Ishikawa (cell line): ENCODE data around the gene RAD52.

Source experiments
- CEBPB ChIP-seq: IDR thresholded peaks from 2 replicates; pipeline ENCODE4 v1.6.1; 2012
- CREB1 ChIP-seq: IDR thresholded peaks from 2 replicates; pipeline ENCODE4 v1.6.1; 2012; ENCODE audit warnings: low read depth
- EGR1 ChIP-seq: IDR thresholded peaks from 2 replicates; pipeline ENCODE4 v1.6.1; 2012
- EP300 ChIP-seq: IDR thresholded peaks from 2 replicates; pipeline ENCODE4 v1.6.1; 2012; ENCODE audit warnings: borderline replicate concordance
- FOXM1 ChIP-seq: IDR thresholded peaks from 2 replicates; pipeline ENCODE4 v1.6.1; 2012; ENCODE audit warnings: low read depth, borderline replicate concordance
- MAX ChIP-seq: IDR thresholded peaks from 2 replicates; pipeline ENCODE4 v1.6.1; 2012
- NFIC ChIP-seq: IDR thresholded peaks from 2 replicates; pipeline ENCODE4 v1.6.1; 2012
- RAD21 ChIP-seq: IDR thresholded peaks from 2 replicates; pipeline ENCODE4 v1.6.1; 2012; ENCODE audit warnings: low read depth
- REST ChIP-seq: IDR thresholded peaks from 2 replicates; pipeline ENCODE4 v1.6.1; 2012; ENCODE audit warnings: low read depth, mild to moderate bottlenecking
- TAF1 ChIP-seq: IDR thresholded peaks from 2 replicates; pipeline ENCODE4 v1.6.1; 2012; ENCODE audit warnings: low read depth, mild to moderate bottlenecking
- TCF12 ChIP-seq: IDR thresholded peaks from 2 replicates; pipeline ENCODE4 v1.6.1; 2012; ENCODE audit warnings: low read depth
- TEAD4 ChIP-seq: IDR thresholded peaks from 2 replicates; pipeline ENCODE4 v1.6.1; 2012
- USF1 ChIP-seq: IDR thresholded peaks from 2 replicates; pipeline ENCODE4 v1.6.1; 2012
- YY1 ChIP-seq: IDR thresholded peaks from 2 replicates; pipeline ENCODE4 v1.6.1; 2012; ENCODE audit warnings: low read depth
- ZBTB7A ChIP-seq: IDR thresholded peaks from 2 replicates; pipeline ENCODE4 v1.6.1; 2012; ENCODE audit warnings: low read depth

Gene RAD52

GRCh38 chr12:949453-950191, at the start of gene RAD52:
Gene RAD52 (minus strand): TSS chr12:949694. CDS start chr12:933058, 16,636 bp downstream.
- no peak for TF ChIP-seq REST
- TF ChIP-seq MAX = peak; percentile 82
- no peak for TF ChIP-seq CEBPB
- 0 out of 2 replicates have a peak, but pooled peaks have one; percentile 30 for TF ChIP-seq EP300
- peak; percentile 80 for TF ChIP-seq TCF12
- TF ChIP-seq TEAD4 = peak; percentile 26
- 0 out of 2 replicates have a peak, but pooled peaks have one; percentile 32 for TF ChIP-seq USF1
- no peak for TF ChIP-seq FOXM1
- TF ChIP-seq EGR1 = peak; percentile 91
- peak; percentile 93 for TF ChIP-seq RAD21
- TF ChIP-seq NFIC = 0 out of 2 replicates have a peak, but pooled peaks have one; percentile 48
- TF ChIP-seq YY1 = peak; percentile 90
- TF ChIP-seq TAF1 = peak; percentile 84
- TF ChIP-seq CREB1 = peak; percentile 59; the same call in 1 of the 2 replicates
- no peak for TF ChIP-seq ZBTB7A

GRCh38 chr12:998020-998874, 48.8 kb upstream of the RAD52 start:
- 0 out of 2 replicates have a peak, but pooled peaks have one; percentile 14 for TF ChIP-seq CEBPB
- TF ChIP-seq EGR1 = no peak
- TF ChIP-seq TCF12 = no peak
- TF ChIP-seq EP300 = no peak

GRCh38 chr12:997505-997904, 48.0 kb upstream of the RAD52 start:
- TF ChIP-seq FOXM1 = no peak
- no peak for TF ChIP-seq ZBTB7A
- no peak for TF ChIP-seq NFIC
- TF ChIP-seq TCF12 = no peak
- TF ChIP-seq REST = no peak
- TF ChIP-seq EP300 = no peak
- no peak for TF ChIP-seq CREB1
- TF ChIP-seq RAD21 = no peak
- no peak for TF ChIP-seq CEBPB

GRCh38 chr12:996881-997280, 47.4 kb upstream of the RAD52 start:
- TF ChIP-seq NFIC (no peak), TEAD4 (no peak), YY1 (no peak), RAD21 (no peak), TCF12 (no peak), MAX (no peak), CREB1 (no peak), FOXM1 (no peak)

GRCh38 chr12:992647-993046, 43.2 kb upstream of the RAD52 start:
- TF ChIP-seq CREB1 = no peak
- TF ChIP-seq FOXM1 = 0 out of 2 replicates have a peak, but pooled peaks have one; percentile 25
